Chondrocyte (in vitro differentiated cells): Measurements from ENCODE around the gene ONECUT3. TPM values are rescaled to one million over a fixed set of nuclear protein-coding genes. Genes with fewer than 3 reads are reported as not detected.

ENCODE experiments used
- DNase-seq: peaks from one replicate; pipeline ENCODE4 v3.0.0; 2021; ENCODE audit warnings: mixed read lengths, low spot score
- H3K27ac Mint-ChIP-seq: one replicate; pipeline ENCODE4 v1.8.0; 2021; ENCODE audit warnings: mild to moderate bottlenecking, moderate library complexity, mixed read lengths; ENCODE audit not compliant: unreplicated experiment
- H3K27me3 Mint-ChIP-seq: 2 replicates; pipeline ENCODE4 v1.8.0; 2021; ENCODE audit warnings: low read depth, mixed read lengths
- H3K36me3 Mint-ChIP-seq: 2 replicates; pipeline ENCODE4 v1.8.0; 2021; ENCODE audit warnings: low read depth, mixed read lengths
- H3K4me1 Mint-ChIP-seq: 2 replicates; pipeline ENCODE4 v1.8.0; 2021; ENCODE audit warnings: low read depth, mild to moderate bottlenecking, mixed read lengths
- H3K4me3 Mint-ChIP-seq: one replicate; pipeline ENCODE4 v1.8.0; 2021; ENCODE audit warnings: mild to moderate bottlenecking, moderate library complexity, mixed read lengths; ENCODE audit not compliant: unreplicated experiment
- H3K9me3 Mint-ChIP-seq: 2 replicates; pipeline ENCODE4 v1.8.0; 2021; ENCODE audit warnings: low read depth, mixed read lengths
- CTCF ChIP-seq: fragments of 200-600 bp; sonication (generic); IDR thresholded peaks from 2 replicates; pipeline ENCODE4 v1.5.0; 2021; ENCODE audit warnings: antibody characterized with exemption, mild to moderate bottlenecking, moderate library complexity
- microRNA-seq: library from miRNA; unstranded; fragments of <30 nt; microRNA quantifications from one replicate; pipeline ENCODE4 v1.2.0, GENCODE V29; 2020; ENCODE audit warnings: borderline number of aligned reads
- total RNA-seq: library from RNA; stranded (reverse); gene quantifications from 3 replicates; pipeline ENCODE4 v1.2.1, GENCODE V29; 2021

The ONECUT3 gene
- total RNA-seq, 1 donor from 2014 or later = not detected

GRCh38 chr19:1827566-1828278, 74.4 kb downstream of the ONECUT3 start:
- H3K9me3 Mint-ChIP-seq = no peaks in the 10 kb centered on the region
- H3K36me3 Mint-ChIP-seq = peaks cover 5% of the 10 kb centered on the region
- no peak for TF ChIP-seq CTCF
- DNase-seq = no peak
- no peak overlapping the region for H3K4me3 Mint-ChIP-seq
- H3K4me1 Mint-ChIP-seq = peaks cover 5% of the 10 kb centered on the region
- H3K27me3 Mint-ChIP-seq = no peaks in the 10 kb centered on the region
- no peak overlapping the region for H3K27ac Mint-ChIP-seq

- no peak overlapping the region for H3K4me3 Mint-ChIP-seq
- H3K36me3 Mint-ChIP-seq = peaks cover 5% of the 10 kb centered on the region
- no peak for TF ChIP-seq CTCF
- no peak for DNase-seq
- H3K27me3 Mint-ChIP-seq = no peaks in the 10 kb centered on the region
- peaks cover 5% of the 10 kb centered on the region for H3K4me1 Mint-ChIP-seq
- H3K27ac Mint-ChIP-seq = no peak overlapping the region
- no peaks in the 10 kb centered on the region for H3K9me3 Mint-ChIP-seq
Measured at GRCh38 chr19:1828279-1829238, 75.3 kb downstream of the ONECUT3 start.

GRCh38 chr19:1829958-1830357, 76.7 kb downstream of the ONECUT3 start:
- no peak for TF ChIP-seq CTCF
- DNase-seq = no peak
- Mint-ChIP-seq H3K9me3 (no peaks in the 10 kb centered on the region), H3K36me3 (peaks cover 5% of the 10 kb centered on the region), H3K4me3 (no peak overlapping the region), H3K4me1 (peaks cover 5% of the 10 kb centered on the region), H3K27me3 (no peaks in the 10 kb centered on the region), H3K27ac (no peak overlapping the region)

- Mint-ChIP-seq H3K4me1 (peaks cover 5% of the 10 kb centered on the region), H3K27ac (no peak overlapping the region), H3K27me3 (no peaks in the 10 kb centered on the region), H3K9me3 (no peaks in the 10 kb centered on the region), H3K4me3 (no peak overlapping the region), H3K36me3 (peaks cover 5% of the 10 kb centered on the region)
- TF ChIP-seq CTCF = no peak
- no peak for DNase-seq
Measured at GRCh38 chr19:1830568-1830967, 77.3 kb downstream of the ONECUT3 start.

Small RNA genes within 50 kb of the gene (microRNA-seq; reads per million reads assigned to microRNA genes)
- not detected for gene MIR1909

Other genes starting within 250 kb of the ONECUT3 start
- 9.1 to 20.3 TPM (median 16.9 TPM) in 3 replicates for gene ADAMTSL5, start 240.5 kb upstream of the ONECUT3 start, total RNA-seq
- gene PLK5, start 229.4 kb upstream of the ONECUT3 start, total RNA-seq = 0.12 TPM in 1 of 3 replicates, not detected in the others
- gene MEX3D, start 185.2 kb upstream of the ONECUT3 start, total RNA-seq = 57.8 to 60.1 TPM (median 59.6 TPM) in 3 replicates
- gene MBD3, start 160.6 kb upstream of the ONECUT3 start, total RNA-seq = 83.6 to 101 TPM (median 84.1 TPM) in 3 replicates
- 173 to 190 TPM (median 184 TPM) in 3 replicates for gene UQCR11, start 148.0 kb upstream of the ONECUT3 start, total RNA-seq
- 130 to 154 TPM (median 153 TPM) in 3 replicates for gene TCF3, start 100.9 kb upstream of the ONECUT3 start, total RNA-seq
- 1.9 to 6.0 TPM (median 5.7 TPM) in 3 replicates for gene ATP8B3, start 58.8 kb downstream of the ONECUT3 start, total RNA-seq
- 22.2 to 24.9 TPM (median 24.9 TPM) in 3 replicates for gene REXO1, start 95.0 kb downstream of the ONECUT3 start, total RNA-seq
- gene KLF16, start 110.1 kb downstream of the ONECUT3 start, total RNA-seq = 25.0 to 38.9 TPM (median 38.9 TPM) in 3 replicates
- gene ABHD17A, start 132.0 kb downstream of the ONECUT3 start, total RNA-seq = 54.6 to 60.2 TPM (median 54.6 TPM) in 3 replicates
- gene ADAT3, start 151.9 kb downstream of the ONECUT3 start, total RNA-seq = 3.2 to 4.3 TPM (median 3.6 TPM) in 3 replicates
- gene SCAMP4, start 151.9 kb downstream of the ONECUT3 start, total RNA-seq = 51.6 to 57.5 TPM (median 57.4 TPM) in 3 replicates
- 57.4 to 74.9 TPM (median 58.9 TPM) in 3 replicates for gene CSNK1G2, start 187.7 kb downstream of the ONECUT3 start, total RNA-seq